Panc1 (cell line): ENCODE data around the gene HADH.
A peak's percentile ranks its signal among the peaks of the same experiment; 100 is the strongest.

ENCODE experiments used
- CTCF ChIP-seq: fragments of 450-650 bp; IDR thresholded peaks from 2 replicates; pipeline ENCODE4 v1.5.1; 2017; ENCODE audit warnings: mild to moderate bottlenecking
- POLR2AphosphoS5 ChIP-seq: IDR thresholded peaks from 2 replicates; pipeline ENCODE4 v1.6.1; 2012; ENCODE audit warnings: mild to moderate bottlenecking, low read depth, low read length, moderate library complexity
- TCF7L2 ChIP-seq: IDR thresholded peaks from 2 replicates; pipeline ENCODE4 v1.6.1; 2011; ENCODE audit warnings: mild to moderate bottlenecking, low read depth, low read length, inconsistent platforms

DNA sequence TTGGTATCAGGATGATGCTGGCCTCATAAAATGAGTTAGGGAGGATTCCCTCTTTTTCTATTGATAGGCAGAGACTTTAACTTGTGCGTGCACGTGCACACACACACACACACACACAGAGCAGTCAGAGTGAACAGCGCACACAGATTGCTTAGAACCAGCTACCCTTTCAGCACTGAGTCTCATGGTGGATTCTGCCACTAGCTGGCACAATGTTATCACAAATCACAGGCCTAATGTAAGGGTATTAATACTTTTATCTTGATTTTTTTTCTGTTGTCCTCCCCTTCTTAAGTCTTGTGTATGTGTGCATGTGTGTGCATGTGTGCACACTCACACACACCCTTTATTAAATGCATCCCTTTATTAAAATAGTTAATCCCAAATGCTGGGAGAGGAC, 53.2 kb downstream of the HADH start:
- no peak for TF ChIP-seq TCF7L2
- peak; percentile 26; the same call in 1 of the 2 replicates for TF ChIP-seq CTCF
- no peak for TF ChIP-seq POLR2AphosphoS5
